SW 1271 (cell line): ENCODE results near the gene RINT1.

Experiments used
- DNase-seq, 2 experiments: peaks; one replicate each; lab custom pipeline; 2025; lab: John Stamatoyannopoulos, UW

RINT1 gene

GRCh38 chr7:105599551-105599950 is 67.5 kb downstream of the RINT1 start:
- DNase-seq: no peak

- DNase-seq: no peak
Observed at GRCh38 chr7:105600720-105601550, 68.9 kb downstream of the RINT1 start.

- DNase-seq: no peak
Observed at GRCh38 chr7:105602325-105603305, 70.6 kb downstream of the RINT1 start.

GRCh38 chr7:105610165-105610930 is 78.3 kb downstream of the RINT1 start:
- DNase-seq: no peak

GRCh38 chr7:105611856-105612775 is 80.1 kb downstream of the RINT1 start:
- DNase-seq: no peak

- no peak for DNase-seq
Observed at GRCh38 chr7:105612806-105613205, 80.8 kb downstream of the RINT1 start.

- no peak for DNase-seq
Observed at GRCh38 chr7:105613611-105614330, 81.8 kb downstream of the RINT1 start.

GRCh38 chr7:105614341-105614840 is 82.4 kb downstream of the RINT1 start:
- DNase-seq: no peak
